ENCODE results near the gene NOB1.

The NOB1 gene

DNA sequence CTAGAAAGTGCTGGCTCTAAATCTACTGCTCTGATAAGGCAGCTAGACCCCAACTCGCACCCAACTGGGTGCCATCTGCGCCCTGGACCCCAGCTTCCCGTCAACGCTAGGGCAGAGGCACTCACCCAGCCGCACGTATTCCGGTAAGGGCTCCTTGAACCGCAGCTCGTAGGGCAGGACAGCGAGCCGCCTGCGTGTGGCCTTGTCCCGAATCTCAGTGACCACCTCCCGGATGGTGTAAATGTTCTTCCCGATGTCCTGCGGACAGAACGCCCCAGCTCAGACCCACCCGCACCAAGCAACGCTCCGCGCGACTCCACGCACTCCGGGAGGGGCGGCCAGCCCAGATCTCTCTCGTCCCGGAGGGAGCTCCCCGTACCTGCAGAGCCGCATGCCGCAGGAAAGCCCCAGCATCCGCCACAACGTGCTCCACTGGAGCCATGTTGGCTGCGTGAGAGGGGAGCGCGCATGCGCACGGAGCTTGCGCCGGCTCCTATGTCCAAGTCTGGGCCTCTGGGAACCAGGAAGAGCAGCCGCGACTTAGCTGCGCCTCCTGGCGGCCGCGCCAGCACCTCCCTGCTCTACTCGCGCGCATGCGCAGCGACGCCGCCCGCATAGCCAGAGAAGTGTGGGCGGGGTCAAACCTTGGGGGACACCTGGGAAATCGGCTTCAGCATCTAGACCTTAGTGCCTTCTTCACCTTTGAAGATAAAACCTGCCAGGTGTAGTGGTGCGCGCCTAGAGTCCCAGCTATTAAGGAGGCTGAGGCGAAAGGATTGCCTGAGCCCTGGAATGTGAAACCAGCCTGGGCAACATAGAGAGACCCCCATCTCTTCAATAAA is at the start of gene NOB1:
Gene NOB1 (minus strand): TSS at position 458 of the 842 bp plus-strand sequence. CDS start 16 bp downstream, at position 442.
- DNase-seq (ENCODE audit: low spot score), result peak; percentile 95
- TF ChIP-seq, protein P1, sequence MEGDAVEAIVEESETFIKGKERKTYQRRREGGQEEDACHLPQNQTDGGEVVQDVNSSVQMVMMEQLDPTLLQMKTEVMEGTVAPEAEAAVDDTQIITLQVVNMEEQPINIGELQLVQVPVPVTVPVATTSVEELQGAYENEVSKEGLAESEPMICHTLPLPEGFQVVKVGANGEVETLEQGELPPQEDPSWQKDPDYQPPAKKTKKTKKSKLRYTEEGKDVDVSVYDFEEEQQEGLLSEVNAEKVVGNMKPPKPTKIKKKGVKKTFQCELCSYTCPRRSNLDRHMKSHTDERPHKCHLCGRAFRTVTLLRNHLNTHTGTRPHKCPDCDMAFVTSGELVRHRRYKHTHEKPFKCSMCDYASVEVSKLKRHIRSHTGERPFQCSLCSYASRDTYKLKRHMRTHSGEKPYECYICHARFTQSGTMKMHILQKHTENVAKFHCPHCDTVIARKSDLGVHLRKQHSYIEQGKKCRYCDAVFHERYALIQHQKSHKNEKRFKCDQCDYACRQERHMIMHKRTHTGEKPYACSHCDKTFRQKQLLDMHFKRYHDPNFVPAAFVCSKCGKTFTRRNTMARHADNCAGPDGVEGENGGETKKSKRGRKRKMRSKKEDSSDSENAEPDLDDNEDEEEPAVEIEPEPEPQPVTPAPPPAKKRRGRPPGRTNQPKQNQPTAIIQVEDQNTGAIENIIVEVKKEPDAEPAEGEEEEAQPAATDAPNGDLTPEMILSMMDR (IDR thresholded peaks at IDR 0.05), result peak; percentile 95
- H3K4me3 ChIP-seq, result peak within 1 kb of the TSS; percentile 90
- H3K27ac ChIP-seq, result peak within 1 kb of the TSS in 1 of 2 donors; percentile 75

DNA sequence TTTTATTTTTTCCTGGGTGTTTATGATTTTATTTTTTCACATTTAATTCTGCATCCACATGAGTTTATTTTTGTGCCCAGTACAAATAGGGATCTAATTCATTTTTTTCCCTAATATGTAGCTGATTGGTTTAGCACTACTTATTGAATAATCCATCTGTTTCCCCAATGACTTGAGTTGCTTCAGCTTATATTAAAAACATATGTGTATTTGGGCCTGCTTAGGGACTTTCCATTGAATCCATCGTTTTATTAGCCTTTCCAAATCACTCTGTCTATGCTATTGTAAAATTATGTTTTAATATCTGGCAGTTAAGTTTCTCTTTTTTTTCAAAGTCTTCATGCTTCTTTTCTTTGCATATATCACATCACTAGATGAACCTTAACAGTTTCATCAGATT is 49.6 kb upstream of the NOB1 start:
- H3K27ac ChIP-seq, result no peak overlapping the region
- no peak overlapping the region for H3K4me3 ChIP-seq
- TF ChIP-seq, protein P1 (IDR thresholded peaks at IDR 0.05), result no peak
- no peak for DNase-seq (ENCODE audit: low spot score)

GRCh38 chr16:69799611-69800031 is 44.9 kb upstream of the NOB1 start:
- Histone ChIP-seq H3K4me3 (no peak overlapping the region), H3K27ac (no peak overlapping the region)
- TF ChIP-seq, protein P1 (IDR thresholded peaks at IDR 0.05), result no peak
- no peak for DNase-seq (ENCODE audit: low spot score)

DNA sequence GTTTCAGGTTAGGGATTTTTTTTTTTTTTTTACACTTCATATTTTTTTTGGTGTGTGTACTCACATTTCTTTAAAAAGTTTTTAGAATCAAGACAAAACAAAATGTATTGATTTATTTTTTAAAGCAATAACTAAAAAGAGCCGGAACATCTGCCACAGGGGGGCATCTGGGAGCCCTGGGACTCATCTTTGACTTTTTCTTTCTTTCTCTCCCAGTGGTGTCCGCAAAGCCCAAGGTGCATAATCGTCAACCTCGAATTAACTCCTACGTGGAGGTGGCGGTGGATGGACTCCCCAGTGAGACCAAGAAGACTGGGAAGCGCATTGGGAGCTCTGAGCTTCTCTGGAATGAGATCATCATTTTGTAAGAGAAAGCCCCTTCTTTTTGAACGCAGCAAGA is 43.7 kb upstream of the NOB1 start:
- H3K4me3 ChIP-seq, result no peak overlapping the region
- TF ChIP-seq, protein P1 (IDR thresholded peaks at IDR 0.05), result peak; percentile 26

GRCh38 chr16:69796285-69797118 is 41.8 kb upstream of the NOB1 start:
- no peak for DNase-seq (ENCODE audit: low spot score)
- Histone ChIP-seq H3K4me3 (peak overlapping the region; percentile 45), H3K27ac (peak overlapping the region in 1 of 2 donors; percentile 39)
- TF ChIP-seq, protein P1 (IDR thresholded peaks at IDR 0.05), result peak; percentile 87

More for the DNA sequence above, 43.7 kb upstream of the NOB1 start:
- H3K27ac ChIP-seq, result peak overlapping the region in 1 of 2 donors; percentile 34
- no peak for DNase-seq (ENCODE audit: low spot score)

DNA sequence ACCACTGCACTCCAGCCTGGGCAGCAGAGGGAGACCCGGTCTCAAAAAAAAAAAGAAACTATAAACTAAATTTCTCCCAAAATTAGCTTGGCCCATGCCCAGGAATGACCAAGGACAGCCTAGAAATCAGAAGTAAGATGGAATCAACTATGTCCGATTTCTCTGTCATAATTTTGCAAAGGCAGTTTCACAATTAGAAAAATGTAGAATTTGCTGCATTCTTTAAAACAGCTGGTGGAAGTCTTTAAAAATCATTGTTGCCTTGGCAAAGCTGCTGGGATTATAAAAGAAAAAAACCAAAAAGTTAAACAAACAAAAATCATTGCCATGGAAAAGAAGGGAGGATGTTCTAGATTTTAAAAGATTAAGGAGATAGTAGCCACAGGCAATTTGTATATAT is 39.8 kb upstream of the NOB1 start:
- no peak overlapping the region for H3K4me3 ChIP-seq
- TF ChIP-seq, protein P1 (IDR thresholded peaks at IDR 0.05), result no peak
- H3K27ac ChIP-seq, result no peak overlapping the region
- DNase-seq (ENCODE audit: low spot score), result no peak

Measured in coronary artery (tissue), 2 donors.